GM18873 (cell line): Measurements from ENCODE around the gene LYPLA2.
A peak's percentile ranks its signal among the peaks of the same experiment; 100 is the strongest.
"Not testable (repeated sequence)": the region's sequence is repeated elsewhere in the genome, so short reads cannot be mapped to it uniquely, and the experiment has no call there.

Experiments used
- ATAC-seq: cut with Tn5 transposase; IDR thresholded peaks from one replicate; pipeline ENCODE4 v1.9.1; 2021; ENCODE audit warnings: mild to moderate bottlenecking, moderate library complexity, moderate number of reproducible peaks; ENCODE audit not compliant: unreplicated experiment, low FRiP score

The LYPLA2 gene

DNA sequence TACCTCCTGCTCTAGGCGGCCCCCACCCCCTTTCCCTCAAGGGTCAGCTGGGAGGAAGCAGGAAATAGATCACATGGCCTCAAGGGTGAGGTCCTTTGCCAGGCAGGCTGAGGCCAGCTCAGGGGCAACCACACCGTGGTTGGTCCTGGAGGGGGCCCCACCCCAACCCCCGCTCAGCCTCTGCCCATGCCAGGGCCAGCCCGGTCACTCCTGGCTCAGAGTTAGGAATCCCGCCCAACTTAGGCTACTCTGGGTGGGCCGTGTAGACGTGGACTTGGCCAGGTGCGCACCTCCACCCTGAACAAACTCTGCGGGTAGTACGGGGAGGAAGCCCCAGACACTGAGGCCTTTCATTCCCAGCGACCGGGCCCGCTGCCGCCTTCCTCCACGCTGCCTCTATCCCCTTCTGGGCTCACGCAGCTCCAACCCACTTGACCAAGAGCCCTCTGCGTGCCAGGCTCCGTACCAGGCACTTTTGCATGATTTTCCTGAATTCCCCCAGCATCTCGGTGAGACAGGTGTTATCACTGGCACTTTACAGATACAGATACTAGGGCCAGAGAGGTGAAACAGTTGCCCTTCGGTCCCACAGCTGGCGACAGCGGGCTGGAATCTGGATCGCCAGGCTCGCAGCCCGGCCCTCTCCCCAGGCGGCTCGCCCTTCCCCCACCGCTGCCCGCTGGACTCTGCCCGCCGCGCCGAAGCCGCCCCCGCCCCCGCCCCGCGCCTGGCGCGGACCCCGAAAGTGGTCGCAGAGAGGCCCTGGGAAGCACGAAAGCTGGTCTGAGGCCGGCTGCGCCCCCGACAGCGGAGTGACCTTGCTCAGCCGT is 8.8 kb downstream of the LYPLA2 start:
- ATAC-seq: peak; percentile 5

DNA sequence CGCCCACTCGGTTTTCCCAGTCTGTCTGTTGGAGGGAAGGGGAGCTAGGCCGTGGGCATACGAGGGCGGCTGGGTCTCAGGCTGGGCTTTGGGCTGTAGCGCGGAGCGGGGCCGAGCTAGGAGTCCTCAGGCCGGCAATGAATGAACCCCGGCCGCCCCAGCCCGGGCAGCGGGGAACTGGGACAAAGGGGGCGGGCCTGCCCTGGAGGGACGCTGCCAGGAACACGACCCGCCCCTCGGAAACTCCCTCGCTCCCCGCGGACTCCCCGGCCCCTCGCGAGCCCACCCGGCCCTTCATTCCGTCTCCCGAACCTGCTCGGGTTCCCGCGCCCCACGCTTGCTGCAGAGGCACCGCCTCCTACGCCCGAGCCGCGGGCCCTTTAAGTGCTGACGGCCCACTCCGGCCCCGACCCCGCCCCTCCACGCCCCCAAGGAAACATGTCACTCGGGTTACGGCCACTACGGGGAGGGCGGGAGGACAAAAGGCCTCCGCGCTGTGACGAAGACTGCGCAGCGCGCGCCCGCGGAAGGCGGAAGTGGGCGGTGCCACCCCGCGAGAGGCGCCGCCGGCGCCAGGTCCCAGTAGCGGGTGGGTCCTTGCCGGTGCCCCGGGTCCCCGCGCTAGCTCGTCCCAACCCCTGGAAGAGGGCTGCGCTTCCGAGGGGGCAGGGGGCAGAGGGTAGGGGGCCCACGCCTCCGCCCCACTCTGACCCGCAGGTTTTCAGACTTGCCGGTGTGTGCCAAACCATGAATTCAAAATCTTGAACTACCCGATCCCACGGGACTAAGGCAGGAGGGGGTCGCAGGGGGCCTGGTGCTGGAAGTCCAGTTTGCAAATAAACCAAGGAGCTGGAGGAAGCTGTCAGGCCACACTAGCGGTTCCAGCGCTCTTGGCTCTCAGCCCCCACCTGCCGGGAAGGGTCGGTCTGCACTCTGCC is 9.7 kb downstream of the LYPLA2 start, which contains the start of gene GALE:
TSS of gene GALE (minus strand) at position 355 of the 938 bp plus-strand sequence. CDS start 1,747 bp downstream, outside the sequence.
- peak; percentile 36 for ATAC-seq

DNA sequence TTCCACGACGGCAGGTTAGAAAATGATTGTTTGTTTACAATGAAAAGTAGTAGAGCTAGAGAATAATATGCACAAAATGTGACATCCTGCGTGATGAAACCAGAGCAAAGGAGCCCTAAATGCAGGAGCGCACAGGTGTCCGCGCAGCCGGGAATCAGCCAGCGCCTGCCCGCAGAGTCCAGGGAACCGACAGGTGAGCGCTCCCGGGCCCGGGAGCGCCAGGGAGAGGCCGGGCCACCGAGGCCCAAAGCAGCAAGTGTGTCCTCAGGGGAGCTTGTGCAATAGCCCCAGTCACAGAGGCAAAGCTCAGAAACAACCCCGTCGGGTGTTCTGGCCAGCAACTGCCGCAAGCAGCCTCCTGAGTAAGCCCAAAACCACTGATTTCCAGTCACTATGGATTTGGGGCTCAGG is 10.4 kb downstream of the LYPLA2 start:
- ATAC-seq: no peak

DNA sequence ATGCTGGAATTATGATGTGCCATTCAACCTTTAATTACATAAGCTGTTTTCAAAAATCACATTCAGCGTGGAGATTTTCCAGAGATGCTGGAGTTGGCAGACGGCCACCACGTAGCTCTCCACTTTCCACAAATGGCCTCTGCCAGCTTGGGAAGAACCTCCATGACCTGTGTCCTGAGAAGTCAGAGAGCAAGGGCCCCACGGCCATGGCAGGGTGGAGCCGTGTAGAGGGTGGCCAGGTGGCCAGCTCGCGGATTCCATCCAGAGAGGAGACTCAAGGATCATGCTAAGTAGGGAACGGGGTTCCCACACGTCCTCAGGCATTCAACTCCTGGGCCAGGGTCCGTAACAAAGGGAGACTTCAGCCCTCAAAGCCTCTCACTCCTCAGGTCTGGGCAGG is 10.9 kb downstream of the LYPLA2 start:
- ATAC-seq: no peak

DNA sequence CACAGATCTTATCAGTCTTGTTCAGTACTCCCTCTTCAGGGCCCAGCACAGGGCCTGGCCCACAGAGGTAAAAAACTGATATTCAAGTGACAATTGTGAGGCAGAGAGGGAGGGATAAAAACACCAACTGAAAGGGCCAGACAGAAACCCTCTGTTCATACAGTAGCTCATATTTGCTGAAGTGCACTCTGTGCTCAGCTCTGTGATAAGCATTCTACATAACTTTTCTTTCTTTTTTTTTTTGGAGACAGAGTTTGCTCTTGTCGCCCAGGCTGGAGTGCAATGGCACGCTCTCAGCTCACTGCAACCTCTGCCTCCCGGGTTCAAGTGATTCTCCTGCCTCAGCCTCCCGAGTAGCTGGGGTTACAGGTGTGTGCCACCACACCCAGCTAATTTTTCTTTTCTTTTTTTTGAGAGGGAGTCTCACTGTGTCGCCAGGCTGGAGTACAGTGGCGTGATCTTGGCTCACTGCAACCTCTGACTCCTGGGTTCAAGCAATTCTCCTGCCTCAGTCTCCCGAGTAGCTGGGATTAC is 11.9 kb downstream of the LYPLA2 start:
- ATAC-seq: not testable (repeated sequence)

DNA sequence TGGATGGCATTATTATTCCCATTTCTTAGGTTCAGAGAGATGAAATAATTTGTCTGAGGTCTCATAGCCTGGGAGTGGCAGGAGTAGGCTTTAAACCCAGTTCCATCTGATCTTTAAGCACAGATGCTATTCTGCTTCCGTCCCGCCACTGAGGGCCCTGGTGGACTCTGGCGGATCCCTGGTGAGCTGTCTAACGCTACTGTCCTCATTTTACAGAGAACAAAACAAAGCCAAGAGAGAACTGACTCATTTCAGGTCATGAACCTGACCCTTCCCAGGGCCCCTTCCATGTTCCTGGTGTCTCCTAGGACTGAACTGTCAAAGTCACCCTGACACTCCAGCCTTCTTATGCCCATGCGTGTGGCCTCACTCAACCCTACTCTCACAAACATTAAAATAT is 12.7 kb downstream of the LYPLA2 start:
- no peak for ATAC-seq

DNA sequence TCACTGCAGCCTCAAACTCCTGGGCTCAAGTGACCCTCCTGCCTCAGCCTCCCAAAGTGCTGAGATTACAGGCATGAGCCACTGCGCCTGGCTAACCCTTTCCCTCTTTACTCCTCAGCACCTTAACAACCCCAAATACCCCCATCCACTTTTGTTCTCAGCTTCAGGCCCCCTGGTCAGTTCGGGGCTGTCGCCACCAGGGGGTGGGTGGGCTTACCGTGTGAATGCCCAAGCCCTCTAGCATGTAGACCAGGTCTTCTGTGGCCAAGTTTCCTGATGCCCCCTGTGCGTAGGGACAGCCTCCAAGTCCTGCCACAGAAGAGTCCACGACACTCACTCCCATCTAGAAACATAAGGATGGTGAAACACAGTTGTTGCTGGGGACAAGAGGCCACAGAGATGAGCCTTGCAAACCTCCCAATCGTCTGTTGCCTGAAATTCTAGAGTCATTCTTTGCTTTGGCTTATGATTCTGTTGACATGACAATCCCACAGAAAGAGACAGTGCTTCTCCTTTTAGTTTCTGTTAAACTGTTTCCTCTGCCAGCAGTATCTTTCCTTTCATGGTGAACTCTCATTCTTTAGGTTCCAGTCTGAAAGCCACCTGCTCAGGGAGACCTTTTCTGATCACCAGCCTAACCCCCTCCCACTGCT is 13.4 kb downstream of the LYPLA2 start:
- no peak for ATAC-seq

DNA sequence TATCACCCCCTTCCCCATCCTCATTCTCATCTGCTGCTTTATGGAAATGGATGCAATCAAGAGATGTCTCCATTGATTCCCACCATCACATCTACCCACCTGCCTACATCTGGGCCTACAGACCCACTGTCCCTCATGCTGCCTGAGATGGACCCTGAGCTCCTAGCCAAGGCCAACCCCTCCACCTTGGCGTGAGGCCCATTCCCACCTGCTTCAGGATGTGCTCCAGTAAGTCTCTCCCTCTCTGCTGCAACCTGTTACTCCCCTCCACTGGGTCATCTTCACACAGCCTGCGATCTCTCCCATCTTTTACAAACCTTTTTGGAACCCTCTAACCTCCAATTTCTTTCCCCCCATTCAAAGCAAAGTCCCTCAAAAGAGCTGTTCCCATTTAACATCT is 14.1 kb downstream of the LYPLA2 start:
- ATAC-seq: no peak

DNA sequence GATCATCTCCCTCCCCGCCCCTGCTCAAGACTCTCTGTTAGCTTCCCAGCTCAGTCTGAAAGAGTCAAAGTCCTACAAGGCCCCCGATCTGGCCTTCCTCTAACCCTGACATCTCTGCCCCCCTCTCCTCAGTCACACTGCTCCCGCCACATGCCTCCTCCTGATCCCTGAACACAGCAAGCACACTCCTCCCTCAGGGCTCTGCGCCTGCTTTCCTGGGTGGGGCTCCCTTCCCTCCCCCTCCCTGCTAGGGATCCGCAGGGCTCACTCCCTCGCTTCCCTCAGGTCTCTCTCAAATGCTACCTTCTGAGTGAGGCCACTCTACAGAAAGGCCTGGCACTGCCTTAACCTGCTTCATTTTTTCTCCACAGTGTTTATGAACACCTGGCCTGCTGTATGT is 15.3 kb downstream of the LYPLA2 start:
- no peak for ATAC-seq

DNA sequence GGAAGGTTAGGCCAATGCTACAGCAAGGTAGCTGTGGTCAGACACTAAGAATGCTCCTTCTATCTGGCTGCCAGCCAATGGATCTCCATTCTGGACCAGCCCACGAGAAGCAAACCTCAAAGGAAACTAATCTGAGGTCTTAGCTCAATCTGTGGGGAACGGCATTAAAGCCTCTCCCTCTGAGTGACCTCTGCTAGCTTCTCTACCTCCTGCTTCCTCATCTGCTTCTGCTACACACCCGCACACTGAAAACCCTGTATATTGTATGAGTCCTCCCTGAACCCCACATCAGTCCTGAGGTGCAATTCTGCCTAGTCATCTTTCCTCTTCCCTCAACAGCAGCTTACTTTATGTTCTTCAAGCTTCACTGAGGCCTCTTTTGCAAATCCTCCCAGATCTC is 16.5 kb downstream of the LYPLA2 start:
- ATAC-seq: no peak

DNA sequence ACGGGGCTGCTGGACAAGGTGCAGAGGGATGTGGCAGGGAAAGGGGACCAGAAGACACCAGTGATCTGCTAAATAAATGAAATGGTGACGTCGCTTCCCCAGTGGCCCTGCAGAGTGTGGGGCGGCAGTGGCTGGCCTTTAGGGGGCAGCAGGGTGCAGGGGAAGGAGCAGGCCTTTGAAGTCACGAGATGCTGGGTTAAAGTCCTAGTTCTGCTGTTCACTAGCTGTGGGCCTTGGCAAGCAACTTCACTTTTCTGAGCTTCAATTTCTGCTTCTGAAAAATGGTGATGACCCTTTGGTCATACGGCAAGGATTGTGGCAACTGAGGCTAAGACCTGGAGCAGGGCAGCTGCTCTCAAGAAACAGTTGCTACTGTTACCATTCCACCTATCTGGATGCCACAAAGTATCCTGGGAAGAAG is 18.8 kb downstream of the LYPLA2 start:
- no peak for ATAC-seq

DNA sequence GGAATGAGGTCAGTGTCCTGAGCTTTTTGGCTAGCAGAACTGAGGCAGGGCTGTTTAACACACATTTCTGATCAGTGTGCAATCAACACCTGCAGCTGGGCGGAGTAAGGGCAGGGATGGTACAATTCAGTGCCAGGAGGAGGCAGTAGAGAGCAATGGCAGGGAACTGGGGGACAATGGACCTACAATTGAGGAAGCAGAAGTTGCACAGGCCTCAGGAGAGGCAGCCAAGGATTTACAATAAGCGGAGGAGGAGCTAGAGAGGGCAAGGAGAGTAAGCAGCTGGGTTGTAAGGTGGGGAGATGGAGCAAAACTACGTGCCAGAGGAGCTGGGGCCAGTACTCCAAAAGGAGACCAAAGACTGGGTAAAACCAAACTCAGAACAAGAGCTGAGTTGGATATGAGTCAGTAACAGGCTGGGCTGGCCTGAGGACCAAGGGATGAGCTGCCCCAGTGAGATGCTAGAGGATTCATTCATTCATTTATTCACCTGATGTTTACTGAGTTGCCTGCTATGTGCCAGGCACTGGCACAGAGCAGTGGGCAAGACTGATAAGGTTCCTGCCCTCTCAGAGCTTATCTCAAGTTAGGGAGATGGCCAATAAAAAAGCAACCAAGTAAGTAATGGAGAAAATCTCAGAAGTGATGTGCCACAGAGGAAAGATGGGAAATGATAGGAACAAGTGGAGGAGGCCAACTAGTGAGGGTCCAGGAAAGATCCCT is 20.0 kb downstream of the LYPLA2 start:
- no peak for ATAC-seq

DNA sequence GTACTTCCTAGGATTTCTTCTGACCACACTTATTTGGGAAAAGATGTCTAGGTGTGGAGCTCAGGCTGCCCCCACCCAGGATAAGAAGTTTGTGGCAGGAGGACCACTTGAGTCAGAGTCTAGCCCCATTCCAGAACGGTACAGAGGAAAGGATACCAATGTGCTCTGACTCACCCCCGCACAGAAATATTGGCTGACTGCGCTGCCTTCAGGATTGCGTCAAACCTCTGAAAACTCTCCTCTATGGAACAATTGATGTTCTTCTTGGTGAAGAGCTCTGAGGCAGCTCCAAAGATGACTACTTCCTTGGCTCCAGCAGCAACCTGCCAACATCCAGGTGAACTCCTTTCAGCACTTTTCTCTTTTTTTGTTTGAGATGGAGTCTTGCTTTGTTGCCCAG is 23.1 kb downstream of the LYPLA2 start:
- no peak for ATAC-seq

DNA sequence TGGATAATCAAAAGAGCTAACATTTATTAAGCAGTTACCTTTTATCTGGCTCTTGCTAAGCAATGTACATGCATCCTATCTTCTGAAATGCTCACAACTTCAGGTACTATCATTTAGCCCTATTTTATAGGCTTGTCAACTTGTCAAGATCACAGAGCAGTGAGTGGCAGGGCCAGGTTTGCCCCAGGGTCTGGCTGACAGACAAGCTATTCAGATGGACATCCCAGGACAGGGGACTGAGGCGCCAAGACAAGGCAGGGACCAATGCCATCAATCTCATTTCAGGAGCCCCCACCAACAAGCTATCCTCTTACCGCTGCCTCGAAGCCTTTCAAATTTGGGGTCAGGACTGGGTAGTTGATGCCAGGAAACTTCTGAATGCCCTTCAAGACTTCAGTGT is 25.4 kb downstream of the LYPLA2 start:
- ATAC-seq: no peak

DNA sequence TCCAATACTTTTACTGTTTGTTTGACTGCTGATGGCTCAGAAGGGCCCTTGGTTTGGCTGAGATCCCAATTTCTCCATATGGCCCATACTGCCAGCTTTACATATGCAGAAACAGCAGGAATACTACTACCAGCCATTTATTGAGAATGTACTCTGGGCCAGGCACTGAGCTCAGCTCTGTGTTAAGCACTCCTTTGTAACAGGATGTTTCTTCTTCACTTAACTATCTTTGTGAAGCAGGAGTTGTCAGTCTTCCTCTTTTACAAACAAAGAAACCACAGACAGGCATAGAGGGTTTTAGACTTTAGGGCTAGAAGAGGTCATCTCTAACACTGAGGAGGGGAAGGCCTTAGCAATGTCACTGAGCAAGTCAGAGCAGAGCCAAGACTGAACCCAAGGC is 26.0 kb downstream of the LYPLA2 start:
- ATAC-seq: no peak

DNA sequence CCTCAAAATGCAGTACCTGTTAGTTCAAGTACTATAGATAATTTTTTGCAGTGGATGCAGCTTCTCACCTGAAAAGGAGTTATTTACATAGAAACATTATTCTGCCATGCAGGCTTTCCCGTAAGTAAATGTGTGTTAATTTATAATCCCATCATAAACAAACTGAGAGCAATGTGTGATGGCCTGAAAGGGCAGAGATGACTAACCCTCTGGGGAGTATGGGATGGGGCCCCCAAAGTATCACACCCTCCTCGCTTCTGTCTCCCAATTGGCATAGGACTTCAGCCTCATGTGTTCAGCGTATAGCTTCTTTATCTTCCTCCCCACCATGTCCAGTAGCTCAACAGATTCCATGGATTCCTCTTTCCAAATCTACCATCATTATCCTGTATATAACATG is 26.7 kb downstream of the LYPLA2 start:
- no peak for ATAC-seq

DNA sequence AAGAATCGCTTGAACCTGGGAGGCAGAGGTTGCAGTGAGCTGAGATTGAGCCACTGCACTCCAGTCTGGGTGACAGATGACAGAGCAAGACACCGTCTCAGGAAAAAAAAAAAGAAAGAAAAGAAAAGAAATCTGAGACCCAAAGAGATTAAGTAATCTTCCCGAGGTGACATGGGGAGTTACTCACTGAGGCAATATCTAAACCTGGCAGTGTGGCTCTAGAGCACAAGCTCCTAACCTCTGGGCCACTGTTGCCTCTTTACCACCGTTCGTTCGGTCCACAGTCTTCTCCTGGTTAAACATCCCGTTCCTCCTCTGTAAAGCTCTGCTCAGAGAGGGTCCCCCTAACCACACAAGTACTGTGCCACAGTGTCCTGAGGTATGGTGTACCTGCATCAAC is 32.8 kb downstream of the LYPLA2 start:
- ATAC-seq: no peak

DNA sequence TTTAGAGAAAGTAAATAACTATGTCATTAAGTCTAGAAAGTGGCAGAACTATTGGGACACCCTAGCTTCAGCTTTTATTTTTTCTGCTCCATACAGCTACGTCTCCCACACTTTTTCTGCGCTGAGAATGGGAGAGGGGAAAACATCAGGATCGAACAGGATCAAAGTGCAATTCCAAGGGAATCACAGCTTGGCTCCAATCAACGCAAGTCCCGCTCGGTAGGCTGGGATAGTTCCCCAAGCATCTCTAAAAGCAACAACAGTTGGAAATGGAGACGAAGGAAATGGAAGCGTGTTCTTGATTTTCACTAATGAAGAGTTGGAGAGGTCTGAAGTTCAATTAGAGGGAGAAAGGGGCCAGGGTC is 33.7 kb downstream of the LYPLA2 start:
- ATAC-seq: no peak

DNA sequence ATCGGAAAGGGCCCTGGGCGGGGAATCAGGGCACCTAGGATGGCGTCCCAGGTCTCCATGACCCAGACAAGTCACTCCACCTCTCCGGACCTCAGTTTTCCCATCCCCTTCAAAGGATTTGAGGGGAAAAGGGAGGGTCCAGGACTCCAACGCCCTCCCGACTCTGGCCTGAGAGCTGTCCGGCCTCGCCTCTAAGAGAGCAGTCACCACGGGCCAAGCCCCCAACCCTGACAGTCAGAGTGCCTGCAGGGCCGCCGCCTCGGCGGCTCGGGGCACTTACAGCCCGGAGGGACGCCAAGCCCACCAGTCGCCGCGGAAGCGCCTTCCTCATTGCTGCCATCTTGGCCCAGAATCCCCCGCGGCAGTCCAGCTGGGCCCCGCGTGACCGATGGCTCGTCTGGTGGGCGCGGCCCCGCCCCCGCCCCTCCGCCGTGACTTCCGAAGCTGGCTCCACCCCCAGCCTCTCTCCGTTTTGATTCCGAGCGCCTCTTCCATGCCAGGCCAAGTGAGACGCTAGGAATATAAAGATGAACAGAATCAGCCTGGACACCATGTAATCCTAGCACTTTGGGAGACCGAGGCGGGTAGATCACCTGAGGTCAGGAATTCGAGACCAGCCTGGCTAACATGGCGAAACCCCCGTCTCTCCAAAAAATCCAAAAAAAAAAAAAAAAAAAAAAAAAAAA is 34.3 kb downstream of the LYPLA2 start, which contains the start of gene HMGCL:
TSS of gene HMGCL (minus strand) at position 354 of the 686 bp plus-strand sequence. CDS start at position 340, 14 bp downstream.
- peak; percentile 45 for ATAC-seq
